22Rv1 (cell line): ENCODE measurements around the gene SPRYD3.

ENCODE experiments used
- CTCF ChIP-seq: fragments of 450-650 bp; IDR thresholded peaks from 2 replicates; pipeline ENCODE4 v1.5.1; 2017; ENCODE audit warnings: mild to moderate bottlenecking
- ZFX ChIP-seq: fragments of 450-650 bp; IDR thresholded peaks from 2 replicates; pipeline ENCODE4 v1.6.1; 2017; ENCODE audit warnings: antibody characterized with exemption, borderline replicate concordance

GRCh38 chr12:53107122-53107521 is 27.9 kb upstream of the SPRYD3 start:
- TF ChIP-seq CTCF (no peak), ZFX (no peak)
